GM21381 (cell line): ENCODE data around the gene NSMCE1.
"Not testable (repeated sequence)": the region's sequence is repeated elsewhere in the genome, so short reads cannot be mapped to it uniquely, and the experiment has no call there.

ENCODE experiments used
- ATAC-seq: cut with Tn5 transposase; IDR thresholded peaks from one replicate; pipeline ENCODE4 v1.9.1; 2021; ENCODE audit warnings: mild to moderate bottlenecking, moderate library complexity; ENCODE audit not compliant: unreplicated experiment

NSMCE1 gene

DNA sequence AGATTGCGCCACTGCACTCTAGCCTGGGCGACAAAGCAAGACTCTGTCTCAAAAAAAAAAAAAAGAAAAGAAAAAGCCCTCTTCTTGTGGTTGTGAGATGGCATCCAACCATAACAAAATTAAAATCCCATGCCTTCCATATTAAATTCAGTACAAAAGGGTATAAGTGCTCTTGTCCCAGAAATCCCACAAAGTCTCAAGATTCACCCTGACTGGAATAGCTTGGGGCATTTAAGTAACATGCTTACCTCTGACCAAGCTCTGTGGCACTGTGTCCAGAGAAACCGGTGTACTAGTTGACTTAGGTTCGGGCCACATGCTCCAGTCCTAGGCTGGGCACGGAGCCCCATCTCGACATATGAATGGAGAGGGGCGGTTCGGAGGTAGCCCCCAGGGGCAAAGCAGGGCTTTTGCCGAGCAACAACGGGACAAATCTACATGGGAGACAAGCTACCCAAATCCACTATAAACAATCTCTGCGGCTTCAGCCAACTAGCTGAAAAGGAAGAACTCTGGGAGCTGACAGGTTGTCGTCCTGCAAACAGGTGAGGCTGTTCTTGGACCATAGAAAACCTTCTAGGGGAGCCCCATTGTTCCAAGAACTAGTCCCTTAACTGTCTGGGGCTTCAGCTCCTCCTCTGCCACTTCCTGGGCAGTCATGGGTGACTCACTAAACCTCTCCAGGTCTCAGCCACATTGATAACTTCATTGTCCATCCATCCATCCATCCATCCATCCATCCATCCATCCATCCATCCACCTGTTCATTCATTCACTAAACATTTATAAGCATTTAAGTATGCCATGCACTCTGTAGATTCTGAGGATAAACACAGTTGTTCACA lies 34.9 kb upstream of the NSMCE1 start:
- ATAC-seq, result no peak

DNA sequence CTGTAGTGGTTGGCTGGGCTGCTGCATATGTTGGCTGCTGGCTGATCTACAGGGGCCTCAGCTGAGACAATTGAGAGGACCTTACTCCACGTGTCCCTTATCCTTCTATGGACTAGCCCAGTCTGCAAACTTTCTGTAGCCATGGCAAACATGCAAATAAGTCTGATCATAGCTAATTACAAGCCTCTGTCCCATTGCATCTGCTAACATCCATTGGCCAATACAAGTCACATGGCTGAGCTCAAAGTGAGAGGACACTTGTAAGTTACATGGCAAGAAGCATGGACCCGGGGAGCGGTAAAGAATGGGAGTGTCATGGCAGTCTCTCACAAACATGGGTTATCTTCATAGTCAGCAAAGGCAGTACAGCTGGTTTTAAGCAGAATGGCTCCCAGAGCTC lies 33.6 kb upstream of the NSMCE1 start:
- ATAC-seq, result no peak

DNA sequence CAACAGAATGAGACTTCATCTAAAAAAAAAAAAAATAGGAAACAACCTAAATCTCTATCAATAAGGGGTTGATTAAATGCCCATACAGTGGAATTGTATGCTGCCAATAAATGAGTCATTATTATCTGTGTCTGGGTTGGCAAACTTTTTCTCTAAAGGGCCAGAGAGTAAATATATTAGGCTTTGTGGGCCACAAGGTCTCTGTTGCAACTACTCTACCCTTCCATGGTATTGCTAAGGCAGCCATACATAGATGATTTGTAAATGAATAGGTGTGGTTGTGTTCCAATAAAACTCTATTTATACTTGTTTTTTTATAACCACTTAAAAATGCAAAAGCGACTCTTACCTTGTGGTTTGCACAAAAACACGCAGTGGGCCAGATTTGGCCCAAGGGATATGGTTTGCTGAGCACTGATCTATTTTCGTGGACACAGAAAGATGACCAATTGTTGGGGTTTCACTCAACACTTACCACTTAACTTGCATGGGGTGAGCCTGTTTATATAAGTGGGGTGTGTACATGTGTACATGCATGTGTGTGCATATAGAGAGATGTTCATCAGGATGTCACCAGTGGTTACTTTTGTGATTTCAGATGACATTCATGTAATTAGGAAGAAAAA lies 32.8 kb upstream of the NSMCE1 start:
- peak; percentile 55 for ATAC-seq

DNA sequence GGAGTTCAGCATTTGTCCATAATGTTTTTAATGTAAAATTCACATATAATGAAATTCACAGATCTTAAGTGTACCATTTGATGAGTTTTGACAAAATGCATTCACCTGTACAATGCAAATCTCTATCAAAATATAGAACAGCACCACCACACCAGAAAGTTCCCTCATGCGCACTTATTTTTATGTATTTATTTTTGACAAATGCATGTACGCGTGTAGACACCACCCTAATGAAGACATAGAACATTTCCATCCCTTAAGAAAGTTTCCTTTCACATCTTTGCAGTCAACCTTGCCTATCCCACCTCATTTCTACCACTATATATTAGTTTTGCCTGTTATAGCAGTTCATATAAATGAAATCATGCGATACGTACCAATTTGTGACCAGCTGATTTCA lies 29.6 kb upstream of the NSMCE1 start:
- ATAC-seq, result no peak

DNA sequence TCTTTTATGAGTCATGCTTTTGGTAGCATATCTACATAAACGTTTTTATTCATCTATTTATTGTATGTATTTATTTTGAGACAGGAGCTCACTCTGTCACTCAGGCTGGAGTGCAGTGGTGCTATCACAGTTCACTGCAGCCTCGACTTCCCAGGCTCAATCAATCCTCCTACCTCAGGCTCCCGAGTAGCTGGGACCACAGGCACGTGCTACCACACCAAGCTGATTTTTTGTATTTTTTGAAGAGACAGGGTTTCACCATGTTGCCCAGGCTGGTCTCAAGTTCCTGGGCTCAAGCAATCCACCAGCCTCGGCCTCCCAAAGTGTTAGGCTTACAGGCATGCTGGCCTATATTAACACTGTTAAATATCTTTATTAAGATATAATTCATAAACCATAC lies 24.8 kb upstream of the NSMCE1 start:
- no peak for ATAC-seq

DNA sequence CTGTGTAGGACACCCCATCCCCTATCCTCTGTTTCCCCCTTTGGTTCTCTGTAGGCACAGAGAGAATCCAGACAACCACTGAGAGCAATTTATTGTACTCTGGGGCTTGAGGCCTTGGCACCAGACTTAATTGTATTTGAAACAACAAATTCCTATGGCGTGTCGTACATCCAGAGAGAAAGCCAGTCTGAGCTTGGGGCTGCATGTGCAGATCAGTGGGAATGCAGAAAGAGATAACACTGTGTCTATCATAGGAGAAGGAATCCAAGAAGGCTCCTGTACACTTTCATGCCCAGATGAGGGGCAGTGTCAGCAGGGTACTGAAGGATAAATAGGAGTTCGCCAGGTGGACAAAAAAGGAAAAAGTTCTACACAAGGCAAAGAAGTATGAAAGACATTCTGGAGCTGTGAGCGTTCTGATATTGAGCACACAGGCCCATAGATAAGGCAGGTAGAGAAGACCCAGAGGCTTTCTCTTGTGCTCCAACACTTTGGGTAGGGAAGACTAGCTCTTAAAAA lies 23.2 kb upstream of the NSMCE1 start:
- ATAC-seq, result no peak

DNA sequence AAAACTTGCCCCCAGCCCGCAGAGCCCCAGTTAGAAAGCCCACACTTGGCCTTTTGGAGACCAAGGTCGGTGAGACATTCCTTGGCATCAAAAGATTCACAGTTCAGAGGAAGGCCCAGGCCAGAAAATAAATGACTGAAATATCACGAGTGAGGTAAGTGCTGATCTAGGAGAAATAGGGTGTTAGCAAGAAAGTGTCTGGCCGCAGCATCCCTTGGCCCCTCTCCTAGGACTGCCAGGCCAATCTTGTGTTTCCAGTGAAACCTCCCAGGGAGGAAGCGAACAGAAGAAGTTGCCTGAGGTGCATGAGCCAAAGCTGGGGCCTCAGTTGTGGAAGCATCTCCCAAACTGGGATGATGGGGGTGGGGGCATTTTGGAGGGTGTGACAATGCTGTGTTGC lies 22.5 kb upstream of the NSMCE1 start:
- no peak for ATAC-seq

DNA sequence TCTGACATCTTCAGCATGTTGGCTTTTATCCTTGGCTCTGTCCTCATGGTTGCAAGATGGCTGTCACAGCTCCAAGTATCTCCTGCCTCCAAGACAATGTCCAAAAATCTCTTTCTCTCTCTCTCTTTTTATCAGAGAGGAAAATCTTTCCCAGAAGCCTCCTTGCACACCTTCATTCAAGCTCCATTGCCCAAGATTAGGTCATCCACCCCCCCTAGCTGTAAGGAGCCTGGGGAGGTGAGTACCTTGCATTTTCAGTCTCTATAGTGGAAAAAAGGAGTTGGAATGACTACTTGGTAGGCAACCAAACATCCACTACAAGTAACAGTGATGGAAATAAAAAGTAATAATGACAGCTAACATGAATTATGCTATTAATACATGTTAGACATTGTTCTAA lies 22.0 kb upstream of the NSMCE1 start:
- ATAC-seq, result no peak

DNA sequence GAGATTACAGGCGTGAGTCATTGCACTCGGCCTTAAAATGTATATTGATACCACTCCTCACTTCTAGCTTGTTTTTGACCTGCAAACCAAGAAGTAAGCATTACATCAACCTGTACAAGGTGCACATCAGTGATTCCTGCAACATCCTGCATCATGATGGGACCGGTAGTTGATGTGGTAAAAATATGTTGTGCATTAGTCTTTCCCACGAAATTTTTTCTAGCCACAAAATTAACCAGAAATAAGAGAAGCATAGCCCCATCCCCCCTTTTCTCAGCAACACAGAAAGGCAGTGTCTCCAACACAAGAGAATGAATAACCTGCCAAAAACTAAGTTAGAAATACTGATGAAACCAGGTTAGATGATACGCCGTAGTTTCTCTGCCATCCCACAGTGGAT lies 21.1 kb upstream of the NSMCE1 start:
- ATAC-seq, result no peak

DNA sequence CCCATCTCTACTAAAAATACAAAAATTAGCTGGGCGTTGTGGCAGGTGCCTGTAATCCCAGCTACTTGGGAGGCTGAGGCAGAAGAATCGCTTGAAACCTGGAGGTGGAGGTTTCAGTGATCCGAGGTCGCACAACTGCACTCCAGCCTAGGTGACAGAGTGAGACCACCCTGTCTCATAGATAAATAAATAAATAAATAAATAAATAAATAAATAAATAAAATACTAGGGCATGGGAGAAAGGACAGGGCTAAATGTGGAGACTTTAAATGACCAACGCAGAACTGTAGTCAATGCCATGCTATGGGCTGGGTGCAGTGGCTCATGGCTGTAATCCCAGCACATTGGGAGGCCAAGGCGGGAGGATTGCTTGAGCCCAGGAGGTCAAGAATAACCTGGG lies 19.7 kb upstream of the NSMCE1 start:
- ATAC-seq, result not testable (repeated sequence)

DNA sequence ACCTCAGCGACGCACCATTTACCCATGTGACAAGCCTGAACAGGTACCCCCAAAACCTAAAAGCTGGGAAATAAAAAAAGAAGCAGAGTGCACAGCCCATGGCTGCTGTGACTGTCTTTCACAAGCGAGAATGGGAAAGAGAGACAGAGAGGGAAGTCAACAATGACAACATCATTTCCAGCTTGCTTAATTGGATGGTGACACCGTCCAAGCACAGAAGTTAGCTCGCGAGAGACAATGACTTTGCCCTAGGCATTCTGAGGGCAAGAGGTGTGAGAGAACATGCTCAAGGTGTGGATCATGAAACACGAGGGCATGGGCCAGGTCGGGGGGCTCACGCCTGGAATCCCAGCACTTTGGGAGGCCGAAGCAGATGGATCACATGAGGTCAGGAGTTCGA lies 19.3 kb upstream of the NSMCE1 start:
- no peak for ATAC-seq

DNA sequence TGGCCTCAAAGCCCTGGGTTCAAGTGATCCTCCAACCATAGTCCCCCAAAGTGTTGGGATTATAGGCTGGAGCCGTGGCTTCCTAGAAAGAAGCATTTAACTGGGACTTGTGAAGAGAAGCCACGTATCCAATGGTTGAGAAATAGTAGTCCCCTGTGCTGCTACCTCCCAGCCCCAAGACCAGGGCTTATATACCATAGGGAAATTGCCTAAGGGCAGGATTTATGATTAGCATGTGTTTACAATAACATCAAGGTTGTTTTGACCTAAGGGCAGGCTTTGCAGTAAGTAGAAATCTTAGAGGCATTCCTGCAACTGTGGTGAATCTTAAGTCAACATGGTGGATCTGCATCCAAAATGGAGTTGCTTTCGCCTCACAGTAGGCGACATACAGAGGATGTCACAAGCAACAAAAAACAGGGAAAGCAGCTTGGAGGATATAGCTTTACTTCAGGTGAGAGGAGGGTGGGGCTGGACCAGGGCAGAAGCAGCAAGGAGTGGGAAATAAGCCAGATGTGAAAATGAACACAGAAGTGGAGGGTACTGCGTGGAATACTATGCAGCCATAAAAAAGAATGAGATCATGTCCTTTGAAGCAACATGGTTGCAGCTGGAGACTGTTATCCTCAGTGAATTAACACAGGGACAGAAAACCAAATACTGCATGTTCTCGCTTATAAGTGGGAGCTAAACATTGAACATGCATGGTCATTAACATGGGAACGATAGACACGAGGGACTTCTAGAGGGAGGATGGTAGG lies 18.7 kb upstream of the NSMCE1 start:
- no peak for ATAC-seq

DNA sequence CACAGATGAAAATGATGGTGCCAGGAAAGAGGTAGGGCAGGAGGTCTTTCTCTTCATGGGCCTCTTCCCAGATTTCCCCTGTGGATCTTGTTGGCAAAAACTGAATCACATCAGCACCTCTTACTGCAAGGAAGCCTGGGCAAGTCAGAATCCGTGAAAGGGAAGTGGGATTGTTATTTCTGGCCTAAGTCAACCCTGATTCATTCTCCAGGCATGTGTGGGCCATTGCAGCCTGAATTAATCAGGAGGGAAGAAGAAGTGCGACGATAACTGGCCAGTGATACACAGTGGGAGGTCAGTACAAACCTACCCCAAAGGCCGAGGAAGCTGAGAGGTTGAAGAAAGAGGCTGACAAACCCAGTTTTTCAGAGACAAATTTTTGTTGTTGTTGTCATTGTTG lies 17.9 kb upstream of the NSMCE1 start:
- ATAC-seq, result no peak

DNA sequence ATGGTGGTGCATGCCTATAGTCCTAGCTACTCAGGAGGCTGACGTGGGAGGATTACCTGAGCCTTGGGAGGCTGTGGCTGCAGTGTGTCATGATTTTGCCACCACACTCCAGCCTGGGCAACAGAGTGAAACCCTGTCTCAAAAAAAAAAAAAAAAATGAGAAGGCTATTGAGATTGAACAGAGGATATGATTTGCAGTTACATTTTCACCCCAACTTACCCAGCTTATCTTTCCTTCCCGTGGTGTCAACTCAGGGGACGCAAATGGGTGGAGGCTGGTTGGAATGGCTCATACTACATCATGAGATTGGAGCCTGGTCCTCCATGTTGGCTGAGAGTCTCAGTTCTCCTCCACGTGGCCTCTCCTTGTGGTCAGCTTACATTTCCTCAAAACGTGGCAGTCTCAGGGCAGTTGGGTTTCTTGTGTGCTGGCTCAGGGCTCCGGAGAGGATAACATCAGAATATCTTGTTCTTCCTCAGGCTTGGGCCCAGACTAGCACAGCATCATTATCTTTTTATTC lies 17.2 kb upstream of the NSMCE1 start:
- ATAC-seq, result no peak

DNA sequence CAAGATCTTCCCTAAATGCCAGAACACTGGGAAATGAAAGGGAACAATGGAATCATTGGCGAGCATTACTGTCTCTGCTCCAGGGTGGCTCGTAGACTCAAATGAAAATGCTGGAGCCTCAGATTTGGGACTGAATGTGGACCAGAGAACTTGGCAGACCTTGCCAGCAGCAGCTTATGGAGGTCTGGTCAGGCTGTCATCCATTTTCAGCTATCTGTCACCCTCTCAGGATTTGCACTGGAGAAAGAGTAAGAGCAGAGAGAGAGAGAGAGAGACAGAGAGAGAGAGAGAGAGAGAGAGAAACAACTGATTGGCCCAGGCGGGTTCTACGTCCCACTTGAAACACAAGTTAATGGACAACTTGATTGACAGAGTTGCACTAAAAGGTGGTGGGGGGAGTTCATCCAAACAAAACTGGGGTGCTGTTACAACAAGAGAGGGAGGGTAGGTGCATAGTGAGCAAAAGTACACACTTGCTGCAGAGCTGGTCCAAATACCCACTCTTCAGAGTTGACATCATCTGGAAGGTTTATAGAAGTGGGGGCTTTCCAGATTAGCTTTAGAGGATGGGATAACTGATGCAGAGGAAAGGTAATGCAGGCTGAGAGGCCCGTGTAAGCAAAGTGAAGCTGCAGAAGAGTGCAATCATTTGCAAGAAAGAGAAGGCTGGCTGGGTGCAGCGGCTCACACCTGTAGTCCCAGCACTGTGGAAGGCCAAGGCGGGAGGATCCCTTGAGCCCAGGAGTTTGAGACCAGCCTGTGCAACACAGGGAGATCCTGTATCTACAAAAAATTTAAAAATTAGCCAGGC lies 16.5 kb upstream of the NSMCE1 start:
- no peak for ATAC-seq

DNA sequence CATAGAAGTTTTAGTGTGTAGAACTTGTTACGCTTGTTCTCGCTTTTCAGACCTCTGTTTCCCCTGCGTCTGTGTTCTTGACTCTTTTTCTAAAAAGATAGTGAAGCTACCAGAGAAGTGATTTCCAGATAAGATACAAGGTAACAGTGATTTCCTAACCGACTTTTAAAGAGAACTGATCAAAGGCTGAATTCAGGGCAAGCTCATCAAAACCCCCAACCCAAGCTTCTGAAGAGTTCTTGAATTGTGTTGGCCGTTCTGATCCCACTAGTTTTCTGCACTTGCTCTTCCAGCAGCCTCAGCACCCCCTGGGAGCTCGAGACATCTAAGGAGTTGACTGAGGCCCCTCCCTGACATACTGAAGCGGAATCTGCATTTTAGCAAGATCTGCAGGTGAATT lies 12.7 kb upstream of the NSMCE1 start:
- no peak for ATAC-seq

DNA sequence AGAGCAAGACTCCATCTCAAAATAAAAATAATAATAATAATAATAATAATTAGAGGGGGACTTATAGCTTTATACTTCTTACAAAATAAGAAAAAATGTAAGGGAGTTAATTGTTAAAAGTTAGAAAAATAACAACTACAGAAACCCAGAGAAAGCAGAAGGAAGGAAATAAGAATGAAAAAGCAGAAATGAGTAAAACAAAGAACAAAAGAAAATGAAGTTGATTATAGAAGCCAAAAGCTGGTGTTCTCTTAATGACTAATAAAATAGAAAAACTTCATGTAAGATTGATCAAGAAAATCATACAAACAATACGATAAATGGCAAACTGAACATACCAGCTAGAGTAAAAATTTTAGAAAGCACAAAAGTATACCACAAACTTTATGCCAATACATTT lies 6.8 kb upstream of the NSMCE1 start:
- no peak for ATAC-seq

DNA sequence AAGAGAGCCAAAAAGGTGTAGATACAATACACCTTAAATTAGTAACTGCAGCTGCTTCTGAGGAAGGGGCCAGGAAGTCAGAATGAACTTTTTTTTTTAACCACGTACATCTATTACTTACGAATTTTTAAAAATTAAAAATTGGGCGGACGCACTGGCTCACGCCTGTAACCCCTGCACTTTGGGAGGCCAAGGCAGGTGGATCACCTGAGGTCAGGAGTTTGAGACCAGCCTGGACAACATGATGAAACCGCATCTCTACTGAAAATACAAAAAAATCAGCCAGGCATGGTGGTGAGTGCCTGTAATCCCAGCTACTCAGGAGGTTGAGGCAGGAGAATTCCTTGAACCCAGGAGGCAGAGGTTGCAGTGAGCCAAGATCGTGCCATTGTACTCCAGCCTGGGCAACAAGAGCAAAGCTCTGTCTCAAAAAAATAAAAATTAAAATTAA lies 5.9 kb upstream of the NSMCE1 start:
- not testable (repeated sequence) for ATAC-seq

DNA sequence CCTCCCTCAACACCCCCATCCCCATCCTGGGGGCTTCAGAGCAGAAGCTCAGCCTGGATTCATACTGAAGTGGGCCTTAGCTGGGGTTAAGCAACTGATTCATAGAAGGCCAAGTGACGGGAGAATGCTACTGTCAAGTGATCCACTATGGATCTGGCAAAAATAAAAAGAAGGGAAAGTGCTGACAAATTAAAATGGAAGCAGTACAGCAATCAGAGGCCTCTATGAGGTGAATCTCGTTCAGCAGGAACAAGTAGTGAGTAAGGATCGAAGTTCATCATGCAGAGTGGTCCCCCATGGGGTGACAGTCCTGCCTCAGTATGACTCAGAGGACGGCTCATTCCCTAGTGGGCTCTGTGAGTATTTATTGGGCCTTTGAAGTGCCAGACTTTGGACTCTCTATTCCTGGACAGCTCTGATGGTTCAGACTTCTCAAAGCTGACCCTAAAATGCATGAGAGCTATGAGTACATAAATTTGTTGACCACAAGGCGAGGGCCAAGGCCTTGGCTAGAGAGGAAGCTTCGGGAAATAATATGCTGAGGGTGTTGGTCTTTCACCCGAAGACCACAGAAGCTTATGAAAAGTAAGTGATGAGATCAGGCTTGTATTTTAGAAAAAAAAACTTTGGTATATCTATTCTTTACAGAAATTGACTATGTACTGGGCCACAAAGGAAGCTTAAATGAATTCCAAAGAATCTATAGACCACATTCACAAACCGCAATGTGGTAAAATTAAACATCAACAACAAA lies 5.3 kb upstream of the NSMCE1 start:
- no peak for ATAC-seq

DNA sequence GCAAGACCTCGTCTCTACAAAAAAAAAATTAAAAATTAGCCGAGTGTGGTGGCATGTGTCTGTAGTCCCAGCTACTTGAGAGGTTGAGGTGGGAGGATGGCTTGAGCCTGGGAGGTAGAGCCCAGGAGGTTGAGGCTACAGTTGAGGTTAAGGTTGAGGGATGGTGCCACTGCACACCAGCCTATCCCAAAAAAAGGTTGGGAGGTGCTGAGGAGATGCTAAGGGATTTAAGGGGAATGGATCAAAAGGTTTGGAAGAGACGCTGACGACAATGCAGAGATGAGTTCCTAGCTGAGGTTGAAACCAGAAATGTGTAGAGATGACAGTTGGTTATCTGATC lies 4.7 kb upstream of the NSMCE1 start:
- ATAC-seq, result no peak
